GM18499 (cell line): ENCODE results near the gene THBS3.
"Not testable (repeated sequence)": the region's sequence is repeated elsewhere in the genome, so short reads cannot be mapped to it uniquely, and the experiment has no call there.

ENCODE experiments used
- ATAC-seq: cut with Tn5 transposase; IDR thresholded peaks from one replicate; pipeline ENCODE4 v1.9.1; 2021; ENCODE audit warnings: moderate number of reproducible peaks; ENCODE audit not compliant: insufficient read depth, unreplicated experiment

The THBS3 gene

GRCh38 chr1:155209312-155209721 lies 1.6 kb upstream of the THBS3 start:
- no peak for ATAC-seq

- ATAC-seq: no peak
Measured at GRCh38 chr1:155208541-155209311, 1.0 kb upstream of the THBS3 start, which contains the start of gene MTX1. Gene MTX1 (plus strand): TSS chr1:155208695. CDS start chr1:155208805, 110 bp downstream.

- ATAC-seq: no peak
Measured at GRCh38 chr1:155206891-155207805, 549 bp downstream of the THBS3 start.

GRCh38 chr1:155205969-155206593 lies 1.6 kb downstream of the THBS3 start:
- ATAC-seq: no peak

DNA sequence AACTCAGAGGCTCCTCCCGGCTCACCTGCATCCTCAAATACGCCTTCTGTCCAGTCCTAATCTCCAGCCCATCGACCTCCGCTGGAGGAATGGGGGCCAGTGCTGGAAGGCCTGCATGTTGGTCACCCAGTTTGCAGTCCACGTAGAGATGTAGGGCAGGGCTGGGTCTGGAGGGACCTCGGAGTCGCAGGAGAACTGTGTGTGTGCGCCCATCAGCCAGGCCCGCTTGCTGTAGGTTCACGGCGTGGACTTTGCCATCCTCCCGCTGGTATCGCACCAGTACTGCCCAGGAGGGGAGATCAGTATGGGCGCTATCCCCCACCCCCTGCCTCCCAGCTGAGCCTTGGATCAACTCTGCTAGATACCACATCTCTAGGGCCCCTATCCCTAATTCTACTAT lies 2.7 kb downstream of the THBS3 start:
- no peak for ATAC-seq

GRCh38 chr1:155202731-155203515 lies 4.8 kb downstream of the THBS3 start:
- ATAC-seq: no peak

DNA sequence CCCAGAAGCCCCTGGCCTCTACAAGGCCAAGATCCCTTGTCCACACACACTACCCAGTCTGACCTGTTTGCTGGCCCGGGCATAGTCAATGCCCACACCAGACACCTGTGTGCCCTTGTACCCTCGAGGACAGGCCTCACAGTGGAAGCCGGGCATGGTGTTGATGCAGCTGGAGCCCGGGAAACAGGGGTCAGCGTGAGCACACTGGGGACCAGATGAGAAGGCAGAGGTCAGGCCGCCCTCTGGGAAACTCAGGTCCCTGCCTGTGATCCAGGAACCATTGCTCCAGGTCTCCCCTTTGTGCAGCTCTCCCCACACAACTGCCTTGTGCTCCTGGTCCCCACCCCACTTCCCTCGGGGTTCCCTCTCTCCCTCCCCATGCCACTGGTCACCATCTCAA lies 5.5 kb downstream of the THBS3 start:
- ATAC-seq: no peak

- ATAC-seq: no peak
Measured at GRCh38 chr1:155200920-155201319, 6.8 kb downstream of the THBS3 start.

DNA sequence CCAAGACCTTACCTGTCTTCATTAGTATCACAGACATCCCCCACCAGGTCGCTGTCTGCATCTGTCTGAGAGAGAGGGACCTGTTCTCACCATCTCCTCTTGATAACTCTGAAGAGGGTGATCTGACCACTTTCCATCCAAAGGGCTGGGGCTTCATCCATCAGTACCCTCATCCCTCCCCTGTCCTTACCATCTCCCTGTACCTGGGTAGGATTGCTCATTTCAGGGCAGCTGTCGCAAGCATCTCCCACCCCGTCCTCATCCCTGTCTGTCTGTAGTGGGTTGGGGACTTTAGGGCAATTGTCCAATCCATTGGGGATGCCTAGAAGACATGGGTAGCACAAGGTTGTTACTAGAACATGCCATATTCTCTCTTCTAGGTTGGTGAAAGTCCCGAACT lies 7.9 kb downstream of the THBS3 start:
- no peak for ATAC-seq

- ATAC-seq: no peak
Measured at GRCh38 chr1:155198547-155198906, 9.2 kb downstream of the THBS3 start.

- ATAC-seq: no peak
Measured at GRCh38 chr1:155197901-155198546, 9.7 kb downstream of the THBS3 start.

DNA sequence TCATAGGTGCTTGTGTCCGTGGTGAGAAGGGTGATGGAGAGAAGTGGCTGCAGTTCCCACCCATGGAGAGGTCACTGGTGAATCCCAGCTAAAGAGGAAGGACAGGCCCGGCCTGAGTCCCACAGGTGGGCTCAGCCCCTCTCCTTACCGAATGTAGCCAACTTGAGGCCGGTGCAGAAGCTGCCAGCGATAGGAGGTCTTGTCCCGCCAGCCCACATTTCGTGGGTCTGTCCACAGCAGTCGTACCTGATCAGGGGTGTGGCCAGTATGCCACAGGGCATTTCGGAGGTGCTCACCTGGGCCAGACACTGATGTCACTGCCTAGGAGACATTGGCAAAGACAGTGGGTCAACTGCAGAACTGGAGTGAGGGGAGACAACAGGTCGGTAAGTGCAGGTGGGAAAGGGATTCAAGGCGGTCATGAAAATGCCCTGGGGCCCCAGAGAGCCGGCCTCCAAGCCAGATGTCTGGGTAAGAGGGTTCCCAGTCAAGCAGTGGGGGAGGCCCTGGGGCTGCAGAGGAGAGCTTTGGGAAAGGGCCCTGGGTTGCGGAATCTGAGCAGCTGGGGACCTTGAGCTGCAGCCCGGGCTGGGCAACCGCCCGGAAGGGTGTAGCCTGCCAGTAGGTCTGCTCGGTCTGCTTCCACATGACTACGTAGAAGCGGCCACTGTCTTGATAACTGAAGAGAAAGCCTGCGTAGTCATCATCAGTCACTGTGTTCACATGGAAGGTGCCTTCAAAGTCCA lies 10.6 kb downstream of the THBS3 start:
- no peak for ATAC-seq

DNA sequence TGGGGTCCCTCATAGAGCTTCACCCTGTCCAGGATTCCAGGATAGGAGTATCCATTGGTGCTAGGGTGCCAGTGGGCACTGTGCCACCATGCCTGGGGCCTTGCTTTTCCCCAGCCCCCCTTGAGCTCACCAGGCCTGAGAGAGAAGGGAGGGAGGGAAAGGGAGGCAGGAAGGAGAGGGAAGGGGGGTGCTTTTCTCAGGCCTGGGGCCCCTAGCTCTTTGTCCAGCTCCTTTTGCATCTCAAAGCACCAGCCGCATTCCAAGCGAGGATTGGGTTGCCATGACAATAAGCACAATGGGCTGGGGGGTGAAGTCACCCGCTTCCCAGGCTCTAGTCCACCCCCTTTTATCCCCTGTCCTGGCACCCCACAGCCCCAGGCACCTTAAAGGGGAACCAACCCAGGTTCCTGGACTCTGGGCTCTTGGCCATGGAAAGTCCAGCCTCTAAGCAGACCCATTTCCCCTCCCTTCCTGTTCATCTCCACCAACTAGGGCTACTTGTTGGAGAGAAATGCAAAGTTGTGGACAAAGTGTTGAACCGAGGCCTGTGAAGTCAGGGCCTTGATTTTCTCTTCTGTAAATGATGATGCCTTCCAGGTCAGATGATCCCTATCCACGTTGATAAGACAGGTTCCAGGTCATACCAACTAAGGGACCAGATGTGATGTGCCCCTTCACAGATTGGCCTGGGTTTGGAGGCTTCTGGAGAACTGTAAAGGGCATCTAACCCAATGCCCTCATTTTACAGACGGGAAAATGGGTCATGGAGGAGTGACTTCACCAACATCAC lies 11.4 kb downstream of the THBS3 start:
- ATAC-seq: no peak

DNA sequence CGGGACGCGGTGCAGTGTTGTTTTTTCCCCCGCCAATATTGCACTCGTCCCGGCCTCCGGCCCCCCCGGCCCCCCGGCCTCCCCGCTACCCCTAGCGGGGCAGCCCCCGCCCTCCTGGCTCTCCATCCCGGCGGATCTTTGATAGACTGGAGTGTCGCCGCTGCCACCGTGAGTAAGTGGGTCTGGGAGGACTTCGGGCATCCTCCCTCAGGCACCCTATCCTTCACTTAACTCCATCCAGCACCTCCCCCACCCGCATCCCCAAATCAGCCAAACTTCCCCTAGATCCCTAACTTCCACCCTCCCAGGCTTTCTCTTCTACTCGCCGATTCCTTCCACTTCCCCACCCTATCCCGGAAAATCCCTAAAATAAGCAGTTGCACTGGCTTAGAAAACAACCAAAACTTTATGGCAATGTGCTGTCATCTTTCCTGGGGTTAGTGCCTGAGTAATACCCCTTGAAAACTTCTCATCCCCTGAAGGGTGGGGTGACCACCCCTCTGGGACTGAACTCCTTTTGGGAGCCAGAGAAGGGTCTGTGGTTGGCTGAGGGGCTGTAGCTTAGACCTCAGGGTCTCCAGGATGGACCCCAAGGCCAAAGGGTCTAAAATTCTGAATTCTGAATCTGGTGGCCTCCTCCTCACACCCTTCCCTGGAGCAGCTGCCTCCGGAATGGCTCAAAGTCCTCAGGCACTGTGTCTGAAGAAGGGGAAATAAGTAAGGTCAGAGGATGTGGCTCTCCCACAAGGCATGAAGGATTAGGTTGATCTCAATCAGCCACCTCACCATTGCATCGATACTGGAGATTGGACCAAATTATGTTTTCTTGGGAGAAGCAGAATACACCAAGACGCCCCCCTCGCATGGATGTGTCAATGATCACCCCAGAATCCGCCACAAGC lies 12.2 kb downstream of the THBS3 start:
- ATAC-seq: no peak

- not testable (repeated sequence) for ATAC-seq
Measured at GRCh38 chr1:155193991-155194240, 13.8 kb downstream of the THBS3 start.

GRCh38 chr1:155193275-155193990 lies 14.3 kb downstream of the THBS3 start:
- ATAC-seq: no peak
